SK-MEL-5 (cell line): Measurements from ENCODE around the gene KCNH1. TPM values are rescaled to one million over a fixed set of nuclear protein-coding genes. Genes with fewer than 3 reads are reported as not detected.

Experiments used
- DNase-seq: peaks from one replicate; pipeline ENCODE4 v3.0.0-alpha.2; 2016; ENCODE audit warnings: low read depth, low spot score
- in situ Hi-C: cut with HindIII; loops from 2 replicates; pipeline ENCODE4 v1.10.0; 2016; ENCODE audit warnings: low sequenced_read_pairs, high pct_unique_total_duplicates, low pct_unique_long_range_greater_than_20kb
- total RNA-seq: library from RNA; depleted of rRNA; stranded (reverse); fragments of >200 nt; shearing (Covaris generic); gene quantifications from 2 replicates; pipeline ENCODE4 v1.2.3, GENCODE V29; 2014

The KCNH1 gene
- total RNA-seq, 1 experiment from 2014 or later: 8.0 TPM

DNA sequence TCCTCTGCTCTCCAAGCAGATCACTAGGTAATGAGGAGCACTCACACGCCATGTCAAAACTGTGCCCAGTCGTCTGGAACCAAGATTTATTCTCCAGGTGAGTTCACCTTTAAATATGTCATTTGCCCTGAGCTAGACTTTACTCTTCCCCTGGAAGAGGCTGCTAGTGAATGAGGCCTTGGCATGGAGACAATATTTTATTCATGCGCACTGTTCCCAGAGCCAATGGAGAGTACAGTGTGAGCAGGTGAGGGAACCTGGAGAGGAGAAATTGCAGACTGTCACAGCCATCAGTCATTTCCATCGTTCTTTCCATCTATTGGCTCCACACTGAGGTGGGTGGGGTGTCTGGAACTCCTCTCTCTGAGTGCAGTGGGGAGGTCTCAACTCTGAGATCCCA, 333.6 kb downstream of the KCNH1 start:
- in situ Hi-C loops: no loop called here
- DNase-seq: no peak

DNA sequence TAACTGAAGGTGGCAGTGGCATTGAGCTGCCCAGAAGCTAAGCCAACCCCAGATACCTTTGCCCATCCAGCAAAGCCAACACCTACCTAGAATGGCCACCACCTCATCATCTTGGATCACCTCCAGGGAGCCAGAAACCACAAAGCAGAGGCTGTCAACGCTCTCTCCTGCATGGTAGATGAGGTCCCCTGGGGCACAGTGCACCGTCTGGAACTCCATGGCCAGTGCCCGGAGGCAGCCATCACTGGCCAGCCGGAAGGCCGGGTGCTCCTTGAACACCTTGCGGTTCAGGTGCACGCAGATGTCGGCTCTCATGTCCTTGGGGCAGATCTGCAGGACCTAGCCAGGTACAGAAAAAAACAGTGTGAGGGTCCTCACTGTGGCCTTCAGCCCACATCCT, 336.5 kb downstream of the KCNH1 start:
- in situ Hi-C loops: no loop called here
- DNase-seq: no peak

DNA sequence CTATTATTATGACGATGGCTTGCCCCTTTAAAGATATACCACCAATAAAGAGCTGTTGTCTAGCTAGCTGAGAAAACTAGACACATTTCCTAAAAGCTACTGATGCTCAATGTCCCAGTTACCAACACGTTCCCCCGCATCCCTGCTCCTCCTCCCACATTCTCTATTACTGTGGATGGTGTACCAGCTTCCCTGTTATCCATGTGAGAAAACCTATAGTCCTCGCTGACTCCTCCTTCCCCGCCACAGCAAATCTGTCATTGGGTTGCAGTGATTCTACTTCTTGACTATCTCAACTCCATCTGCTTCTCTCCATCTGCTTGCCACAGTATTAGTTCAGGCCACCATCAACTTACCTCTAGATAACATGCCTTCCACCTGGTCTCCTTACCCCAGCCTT, 337.5 kb downstream of the KCNH1 start:
- in situ Hi-C loops: no loop called here

DNA sequence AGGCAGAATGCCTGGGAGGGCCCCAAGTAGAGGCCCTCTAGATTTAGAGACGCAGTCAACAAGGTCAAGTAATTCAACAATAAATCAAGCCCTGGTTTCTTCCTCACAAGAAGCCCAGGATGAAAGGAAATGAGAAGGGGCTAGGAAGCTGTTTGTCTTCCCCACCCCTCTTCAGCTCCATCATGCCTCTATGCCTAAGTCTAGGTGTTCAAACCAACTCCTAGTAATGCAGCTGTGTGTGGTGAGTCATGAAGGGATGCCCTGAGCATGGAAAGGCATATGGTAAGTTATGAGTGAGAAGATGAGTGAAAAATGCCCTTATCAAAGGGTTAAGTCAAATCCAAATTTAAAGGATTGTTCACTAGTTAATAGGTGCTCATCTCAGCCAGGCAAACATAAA, 339.5 kb downstream of the KCNH1 start:
- in situ Hi-C loops: no loop called here
- DNase-seq: no peak

More for the DNA sequence above, 337.5 kb downstream of the KCNH1 start:
- DNase-seq: no peak

DNA sequence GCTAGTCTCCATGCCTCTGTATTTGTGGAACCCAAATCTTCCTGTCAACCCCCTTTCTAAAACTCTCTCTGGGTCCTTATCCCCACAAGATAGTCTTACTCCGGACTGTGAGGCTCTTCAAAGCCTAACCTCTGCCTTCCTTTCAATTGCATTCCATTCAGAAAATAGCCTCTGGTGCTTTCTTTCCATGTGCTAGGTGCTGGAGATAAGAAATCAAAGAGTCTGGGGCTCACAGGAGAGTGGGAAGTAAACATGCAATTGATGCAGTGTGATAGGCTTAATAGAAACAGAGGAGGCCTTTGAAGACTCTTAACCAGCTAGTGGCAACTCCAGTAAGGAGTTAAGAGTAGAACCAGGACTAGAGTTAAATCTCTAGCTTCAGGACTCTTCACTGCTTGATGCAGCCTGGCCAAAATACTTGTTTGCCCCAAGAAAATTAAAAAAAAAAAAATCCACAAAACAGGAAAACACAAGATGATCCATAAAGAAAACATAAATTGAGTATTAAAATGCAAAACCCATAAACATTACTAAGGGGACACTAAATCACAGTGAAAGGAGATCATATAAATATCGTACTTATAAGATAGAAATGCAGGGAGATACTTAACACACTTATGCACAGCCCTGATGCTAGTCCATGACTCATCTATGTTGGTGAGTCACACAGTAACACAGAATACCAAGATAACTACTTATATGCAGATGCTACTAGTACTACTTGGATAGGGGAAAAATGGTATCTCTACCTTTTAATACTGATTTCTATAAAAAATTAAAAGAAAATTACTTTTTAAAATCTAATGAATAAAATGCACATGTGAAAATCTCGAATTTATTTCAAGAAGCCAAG, 341.5 kb downstream of the KCNH1 start:
- no peak for DNase-seq
- in situ Hi-C loops: no loop called here

DNA sequence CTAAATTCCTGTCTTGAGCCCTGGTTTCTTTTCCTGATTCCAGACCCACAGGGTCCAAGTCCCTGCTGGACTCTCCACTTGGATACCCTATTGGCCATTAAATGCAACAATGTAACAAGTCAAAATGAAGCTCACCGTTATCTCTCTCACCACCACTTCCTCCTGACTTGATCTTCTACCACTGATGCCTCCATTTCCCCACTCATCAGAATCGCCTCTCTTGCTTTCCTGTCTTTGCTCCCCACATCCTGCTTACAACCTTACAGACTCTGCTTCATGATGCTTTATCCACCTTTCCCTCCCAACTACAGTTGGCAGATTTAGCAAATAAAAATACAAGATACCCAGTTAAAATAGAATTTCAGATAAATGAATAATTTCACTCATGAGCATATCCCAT, 343.8 kb downstream of the KCNH1 start:
- in situ Hi-C loops: no loop called here
- no peak for DNase-seq

DNA sequence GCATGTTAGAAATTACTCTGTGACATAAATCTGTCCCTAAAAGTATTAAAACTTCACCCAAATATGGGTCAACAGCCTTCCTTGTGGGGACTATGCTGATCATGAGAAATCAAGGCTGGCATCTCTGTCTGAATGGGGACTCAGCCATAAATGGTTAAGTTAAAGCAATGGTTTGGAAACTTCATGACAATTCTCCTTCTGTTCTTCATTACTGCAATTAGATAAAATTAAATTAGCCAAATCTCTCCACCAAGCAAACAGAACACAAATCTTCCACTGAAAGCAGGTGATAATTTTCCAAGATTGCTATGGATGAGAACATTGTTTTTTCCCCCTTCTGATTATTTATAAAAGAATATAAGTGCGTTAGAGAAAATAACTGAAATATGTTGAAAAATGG, 346.1 kb downstream of the KCNH1 start:
- DNase-seq: no peak
- in situ Hi-C loops: no loop called here

DNA sequence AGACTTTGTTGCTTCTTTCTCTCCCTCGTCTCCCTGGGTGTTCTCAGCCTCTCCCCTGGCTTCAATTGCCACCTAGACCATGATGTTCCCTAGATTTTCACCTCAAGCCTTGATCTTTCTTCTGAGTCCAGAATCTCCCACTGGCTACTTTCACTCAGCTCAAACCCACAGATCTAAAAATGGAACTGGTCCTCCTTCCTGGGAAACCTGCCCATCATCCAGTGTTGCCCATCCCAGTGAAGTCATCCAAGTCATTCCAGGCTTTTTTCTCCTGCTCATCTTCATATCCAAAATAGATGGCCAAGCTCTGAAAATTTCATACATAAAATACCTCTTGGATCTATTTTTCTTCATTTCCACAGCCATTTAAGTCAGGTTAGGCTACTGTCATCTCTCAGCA, 347.4 kb downstream of the KCNH1 start:
- no peak for DNase-seq
- in situ Hi-C loops: no loop called here

DNA sequence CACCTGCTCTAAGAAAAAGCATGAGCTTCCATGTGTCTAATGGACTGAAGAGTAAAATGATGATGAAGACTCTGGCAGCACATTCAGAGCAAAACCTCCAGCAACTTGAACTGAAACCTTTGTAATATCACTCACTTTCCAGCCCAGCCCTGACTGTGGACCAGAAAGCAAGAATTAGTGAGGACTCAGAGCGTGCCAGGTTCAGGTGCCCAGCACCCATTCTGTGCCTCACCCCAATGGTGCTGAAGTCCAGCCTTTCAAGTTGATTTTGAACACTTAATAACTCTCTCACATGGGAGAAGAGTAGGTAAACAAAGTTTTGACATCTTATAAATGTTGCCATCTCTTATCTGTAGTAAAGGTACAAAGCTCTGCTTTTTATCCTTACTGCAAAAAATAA, 350.0 kb downstream of the KCNH1 start:
- in situ Hi-C loops: no loop called here
- no peak for DNase-seq

DNA sequence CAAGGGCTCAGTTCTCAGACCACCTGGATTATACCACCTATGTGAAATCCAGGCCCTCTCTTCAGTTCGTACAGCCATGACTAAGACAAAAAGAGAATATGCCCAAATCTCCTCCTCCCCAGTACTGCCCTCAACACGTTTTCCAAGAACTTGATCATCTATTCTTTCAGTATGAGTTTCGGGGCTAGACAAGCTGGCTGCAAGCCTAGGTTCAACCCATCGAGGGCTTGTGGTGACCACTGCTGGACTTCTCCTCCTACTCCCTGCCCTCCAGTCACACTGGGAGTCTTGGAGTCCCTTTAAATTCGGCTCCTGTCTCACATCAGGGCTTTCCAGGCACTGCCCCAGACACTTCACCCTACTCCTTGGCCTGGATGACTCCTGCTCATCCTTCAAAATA, 352.3 kb downstream of the KCNH1 start:
- in situ Hi-C loops: no loop called here

DNA sequence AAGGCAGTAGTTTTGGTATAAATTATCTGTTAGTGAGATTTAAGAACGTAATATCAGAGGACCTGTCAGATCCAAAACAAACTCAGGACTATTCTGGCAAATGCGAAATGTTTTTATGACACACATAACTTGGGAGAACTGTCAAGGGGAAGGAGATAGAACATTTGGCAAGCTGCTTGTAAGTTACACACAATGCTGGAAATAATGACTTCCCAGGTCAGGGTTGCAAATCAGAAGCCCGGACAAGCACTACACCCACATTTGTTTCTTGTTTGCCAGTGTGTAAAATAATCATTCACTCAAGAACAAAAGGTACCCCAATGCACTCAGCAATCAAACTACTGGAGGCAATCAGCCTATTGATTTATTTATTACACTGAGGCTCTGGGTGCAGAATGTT, 354.7 kb downstream of the KCNH1 start:
- no peak for DNase-seq
- in situ Hi-C loops: no loop called here

More for the DNA sequence above, 352.3 kb downstream of the KCNH1 start:
- no peak for DNase-seq

DNA sequence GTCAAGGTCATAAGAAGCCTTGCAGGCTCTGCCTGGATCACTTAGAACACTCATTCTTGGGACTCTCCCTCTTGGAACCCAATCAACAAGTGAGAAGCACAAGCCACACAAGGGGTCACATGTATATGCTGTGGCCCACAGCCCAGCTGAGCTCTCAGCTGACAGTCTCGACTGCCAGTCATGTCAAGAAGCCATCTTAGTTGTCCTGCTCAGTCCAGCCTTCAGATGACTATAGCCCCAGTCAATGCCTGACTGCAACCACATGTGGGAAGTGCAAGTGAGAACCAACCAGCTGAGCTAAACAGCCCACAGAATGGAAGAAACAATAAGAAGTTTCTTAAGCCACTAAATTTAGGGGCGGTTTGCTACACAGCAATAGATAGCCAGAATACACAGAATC, 356.0 kb downstream of the KCNH1 start:
- peak; percentile 11 for DNase-seq

DNA sequence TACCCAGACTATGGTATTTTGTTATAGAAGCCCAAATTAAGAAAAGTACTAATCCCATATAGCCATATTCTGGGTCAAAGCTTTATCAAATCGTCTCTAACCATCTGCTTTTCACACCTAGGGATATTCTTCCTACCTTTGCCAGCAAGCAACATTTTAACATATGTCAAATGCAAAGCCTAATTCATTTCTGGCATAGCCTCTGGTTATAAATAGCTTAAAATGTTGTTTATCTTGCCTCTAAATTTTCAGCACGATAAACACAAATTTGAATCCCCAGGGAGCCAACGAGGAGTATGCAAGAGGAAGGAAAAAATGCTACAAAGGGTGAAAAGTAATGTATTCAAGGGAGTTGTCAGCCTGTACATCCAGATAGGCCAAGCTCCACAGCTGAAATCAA, 357.2 kb downstream of the KCNH1 start:
- in situ Hi-C loops: no loop called here
- no peak for DNase-seq

More for the DNA sequence above, 356.0 kb downstream of the KCNH1 start:
- in situ Hi-C loops: no loop called here

DNA sequence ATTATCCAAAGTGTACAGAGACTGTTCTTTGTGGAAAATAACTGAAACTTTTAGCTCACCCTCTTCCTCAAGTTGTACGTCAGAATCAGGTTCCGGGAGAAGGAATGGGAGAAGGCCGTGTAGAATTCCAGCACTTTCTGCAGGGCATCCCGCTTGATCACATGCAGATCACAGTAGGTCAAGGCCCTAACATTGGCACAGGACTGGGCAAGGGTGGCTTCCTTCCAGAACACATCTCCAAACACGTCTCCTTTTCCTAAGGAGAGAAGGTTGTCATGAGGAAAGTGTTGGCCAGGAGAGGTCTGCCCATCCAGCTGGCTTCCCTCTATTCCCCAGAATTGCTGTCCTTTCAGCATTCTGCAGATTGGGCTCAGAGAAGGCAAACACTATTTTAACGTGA, 358.7 kb downstream of the KCNH1 start:
- DNase-seq: no peak
- in situ Hi-C loops: no loop called here

DNA sequence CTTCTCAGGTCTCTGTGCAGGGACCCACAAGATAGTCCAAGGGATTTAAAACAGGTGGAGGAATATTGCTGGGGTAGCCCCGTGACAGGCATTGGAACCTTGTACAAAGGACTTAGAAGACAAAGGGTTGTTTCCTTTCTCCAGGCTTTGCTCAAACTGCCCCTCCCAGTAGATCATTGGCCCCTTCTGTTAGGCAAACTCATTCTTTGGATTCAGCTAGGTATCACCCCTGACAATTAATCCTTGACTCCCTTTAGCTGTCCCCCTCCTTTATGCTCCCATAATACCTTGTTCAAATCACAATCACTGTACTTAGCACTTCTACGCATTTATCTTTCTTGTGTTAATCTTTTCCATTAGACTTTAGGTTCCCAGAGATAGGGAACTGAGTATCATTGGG, 360.5 kb downstream of the KCNH1 start:
- DNase-seq: no peak
- in situ Hi-C loops: no loop called here

DNA sequence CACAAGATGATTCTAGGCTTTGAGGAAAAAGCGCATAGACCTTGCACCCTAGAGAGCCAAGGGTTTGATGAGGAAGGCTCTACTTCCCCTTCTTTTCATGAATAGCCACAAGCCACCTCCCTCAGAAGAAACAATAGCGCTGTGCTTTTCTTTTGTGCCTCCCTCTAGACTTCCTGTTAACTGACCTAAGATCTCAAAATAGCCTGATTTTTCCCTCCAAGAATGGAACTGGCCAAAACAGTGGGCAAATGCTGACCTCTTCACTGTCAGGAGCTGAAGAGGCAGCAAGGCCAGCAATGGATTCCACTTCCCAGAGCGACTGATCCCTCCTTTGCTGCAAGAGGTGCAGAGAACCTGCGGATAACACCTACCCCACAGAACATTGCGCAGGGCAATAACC, 362.8 kb downstream of the KCNH1 start:
- no peak for DNase-seq
- in situ Hi-C loops: no loop called here

DNA sequence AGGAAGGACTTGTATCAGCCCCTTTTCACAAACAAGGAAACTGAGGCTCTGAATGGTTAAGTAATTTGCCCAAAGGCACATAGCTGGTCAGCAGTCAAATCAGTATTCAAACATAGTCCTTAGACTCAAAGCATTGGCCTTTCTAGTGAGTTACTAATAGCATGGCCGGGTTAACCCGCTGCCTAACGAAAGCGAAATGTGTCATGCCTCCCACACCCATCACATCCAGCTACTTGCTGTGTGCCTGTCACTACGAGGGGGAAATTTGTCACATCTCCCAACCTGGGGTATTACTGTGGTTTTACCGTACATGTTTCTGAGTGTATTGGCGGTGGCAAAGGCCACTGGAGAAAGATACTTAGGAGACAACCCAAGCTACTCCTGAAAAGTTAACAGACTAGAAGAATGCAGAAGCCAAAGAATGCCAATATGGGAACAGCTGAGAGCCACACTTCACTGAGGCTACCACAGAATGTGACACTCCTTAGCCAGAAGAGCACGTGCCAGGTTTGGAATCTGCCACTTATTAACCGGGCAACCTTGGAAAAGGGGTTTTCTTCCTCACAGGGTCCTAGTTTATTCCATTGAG, 363.5 kb downstream of the KCNH1 start:
- in situ Hi-C loops: no loop called here
- DNase-seq: no peak

DNA sequence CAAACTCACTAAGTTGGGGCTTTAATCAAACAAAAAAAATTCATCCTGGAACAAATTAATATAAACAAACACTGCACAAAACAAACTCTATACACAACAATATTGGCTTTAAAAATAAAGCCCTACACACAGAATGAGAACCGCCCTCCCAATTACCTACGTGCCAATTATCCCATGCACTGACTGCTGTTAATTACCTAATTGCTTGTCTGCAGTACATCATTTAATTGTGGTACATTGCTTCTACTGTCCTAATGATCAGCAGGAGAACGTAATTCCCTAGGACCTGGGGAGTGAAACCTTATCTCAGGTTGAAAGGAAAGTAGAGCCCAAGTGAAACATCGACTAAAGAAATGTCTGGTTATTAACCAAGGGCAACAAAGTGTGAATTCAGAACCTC, 364.5 kb downstream of the KCNH1 start:
- in situ Hi-C loops: no loop called here
- no peak for DNase-seq

DNA sequence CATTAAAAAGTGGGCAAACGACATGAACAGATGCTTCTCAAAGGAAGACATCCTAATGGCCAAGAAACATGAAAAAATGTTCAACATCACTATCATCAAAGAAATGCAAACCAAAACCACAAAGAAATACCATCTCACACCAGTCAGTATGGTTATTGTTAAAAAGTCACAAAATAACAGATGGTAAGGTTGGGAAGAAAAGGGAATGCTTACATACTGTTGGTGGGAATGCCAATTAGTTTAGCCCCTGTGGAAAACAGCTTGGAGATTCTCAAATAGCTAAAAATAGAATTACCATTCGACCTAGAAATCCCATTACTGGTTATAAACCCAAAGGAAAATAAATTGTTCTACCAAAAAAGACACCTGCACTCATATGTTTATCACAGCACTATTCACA, 369.4 kb downstream of the KCNH1 start:
- no peak for DNase-seq
- in situ Hi-C loops: no loop called here
